Globus pallidus (tissue), 1 donor: ENCODE data around the gene MRPL20.
A peak's percentile ranks its signal among the peaks of the same experiment; 100 is the strongest.
"Not testable (repeated sequence)": the region's sequence is repeated elsewhere in the genome, so short reads cannot be mapped to it uniquely, and the experiment has no call there.

Source experiments
- DNase-seq: peaks from one replicate; pipeline ENCODE4 v3.0.0-alpha.2; 2015; ENCODE audit warnings: low spot score

Gene MRPL20

DNA sequence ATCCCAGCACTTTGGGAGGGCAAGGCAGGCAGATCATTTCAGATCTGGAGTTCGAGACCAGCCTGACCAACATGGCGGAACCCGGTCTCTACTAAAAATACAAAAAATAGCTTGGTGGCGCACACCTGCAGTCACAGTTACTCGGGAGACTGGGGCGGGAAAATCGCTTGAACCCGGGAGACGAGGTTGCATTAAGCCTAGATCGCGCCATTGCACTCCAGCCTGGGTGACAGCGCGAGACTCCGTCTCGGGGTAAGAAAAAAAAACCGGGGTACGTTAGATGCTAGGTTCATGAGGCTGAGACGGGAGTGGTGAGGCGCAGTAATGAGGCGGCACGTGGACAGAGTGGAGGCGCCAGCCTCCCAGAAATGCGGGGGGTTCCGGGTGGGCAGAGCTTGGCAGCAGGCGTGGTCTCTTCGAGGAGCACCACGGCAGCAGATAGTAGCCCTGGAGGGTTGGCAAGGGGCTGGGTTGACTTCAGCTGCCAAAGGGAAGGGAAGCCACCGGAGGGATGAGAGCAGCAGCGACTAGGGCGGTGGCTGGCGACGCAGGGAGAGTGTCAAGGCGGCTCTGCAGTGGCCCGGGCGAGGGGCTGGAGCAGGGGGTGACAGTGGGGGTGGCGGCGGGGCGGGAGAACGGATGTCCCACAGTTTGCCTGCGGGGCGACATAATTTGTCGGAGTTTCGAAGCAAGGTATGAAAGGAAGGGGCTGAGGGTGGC lies 832 bp downstream of the MRPL20 start:
- no peak for DNase-seq

DNA sequence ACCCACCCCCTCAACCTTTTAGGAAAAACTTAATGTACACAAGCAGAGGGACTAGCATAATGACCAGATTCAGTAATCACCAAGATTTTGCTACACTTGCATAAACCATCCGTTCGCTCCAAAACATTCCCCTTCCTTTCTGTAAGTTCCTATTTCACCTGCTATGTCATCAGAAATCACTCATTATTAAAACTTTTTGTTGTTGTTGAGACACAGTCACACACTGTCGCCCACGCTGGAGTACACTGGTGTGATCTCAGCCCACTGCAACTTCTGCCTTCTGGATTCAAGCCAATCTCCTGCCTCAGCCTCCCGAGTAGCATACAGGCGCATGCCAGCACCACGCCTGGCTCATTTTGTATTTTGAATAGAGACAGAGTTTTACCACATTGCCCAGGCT lies 3.4 kb downstream of the MRPL20 start:
- DNase-seq, result no peak

DNA sequence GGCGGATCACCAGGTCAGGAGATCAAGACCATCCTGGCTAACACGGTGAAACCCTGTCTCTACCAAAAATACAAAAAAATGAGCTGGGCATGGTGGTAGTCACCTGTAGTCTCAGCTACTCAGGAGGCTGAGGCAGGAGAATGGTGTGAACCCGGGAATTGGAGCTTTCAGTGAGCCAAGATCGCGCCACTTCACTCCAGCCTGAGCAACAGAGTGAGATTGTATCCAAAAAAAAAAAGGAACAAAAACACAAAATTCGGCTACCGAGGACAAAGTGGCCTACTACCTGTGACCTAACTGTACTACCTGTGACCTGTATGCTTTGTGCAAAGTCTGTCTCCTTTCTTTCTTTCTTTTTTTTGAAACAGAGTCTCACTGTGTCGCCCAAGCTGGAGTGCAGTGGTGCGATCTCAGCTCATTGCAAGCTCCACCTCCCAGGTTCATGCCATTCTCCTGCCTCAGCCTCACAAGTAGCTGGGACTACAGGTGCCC lies 4.1 kb downstream of the MRPL20 start:
- not testable (repeated sequence) for DNase-seq

DNA sequence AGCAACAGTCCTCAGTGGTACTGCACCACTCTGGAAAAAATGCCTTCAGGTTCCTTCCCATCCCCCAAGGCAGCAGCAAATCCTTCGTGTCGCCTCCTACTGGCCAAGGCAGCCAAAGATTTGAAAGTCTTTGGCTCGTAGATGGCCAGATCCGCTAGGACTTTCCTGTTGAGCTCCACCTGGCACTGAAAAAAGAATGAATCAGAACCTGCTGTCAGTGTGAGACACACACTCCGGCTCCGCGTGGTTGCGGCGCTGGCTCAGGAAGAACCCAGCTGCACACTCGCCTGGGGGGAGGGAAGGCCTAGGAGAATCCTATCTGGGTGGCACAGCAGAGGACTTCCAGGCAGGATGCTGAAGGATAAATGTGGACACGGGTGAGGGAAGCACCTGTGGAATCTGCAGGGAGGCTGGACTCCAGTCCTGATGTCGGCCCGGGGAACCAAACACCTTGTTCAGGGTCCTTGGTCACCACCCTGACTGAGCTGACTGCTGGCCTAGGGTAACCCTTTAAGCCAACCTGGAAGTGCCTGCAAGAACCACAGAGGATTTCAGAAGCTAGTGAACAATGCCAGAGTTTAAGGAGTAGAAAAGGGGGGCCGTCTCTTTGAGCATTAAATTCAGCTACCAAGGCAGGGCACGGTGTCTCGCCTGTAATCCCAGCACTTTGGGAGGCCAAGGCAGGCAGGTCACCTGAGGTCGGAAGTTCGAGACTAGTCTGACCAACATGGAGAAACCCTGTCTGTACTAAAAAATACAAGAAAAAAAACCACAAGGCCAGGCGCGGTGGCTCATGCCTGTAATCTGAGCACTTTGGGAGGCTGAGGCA lies 4.8 kb downstream of the MRPL20 start:
- DNase-seq, result no peak

DNA sequence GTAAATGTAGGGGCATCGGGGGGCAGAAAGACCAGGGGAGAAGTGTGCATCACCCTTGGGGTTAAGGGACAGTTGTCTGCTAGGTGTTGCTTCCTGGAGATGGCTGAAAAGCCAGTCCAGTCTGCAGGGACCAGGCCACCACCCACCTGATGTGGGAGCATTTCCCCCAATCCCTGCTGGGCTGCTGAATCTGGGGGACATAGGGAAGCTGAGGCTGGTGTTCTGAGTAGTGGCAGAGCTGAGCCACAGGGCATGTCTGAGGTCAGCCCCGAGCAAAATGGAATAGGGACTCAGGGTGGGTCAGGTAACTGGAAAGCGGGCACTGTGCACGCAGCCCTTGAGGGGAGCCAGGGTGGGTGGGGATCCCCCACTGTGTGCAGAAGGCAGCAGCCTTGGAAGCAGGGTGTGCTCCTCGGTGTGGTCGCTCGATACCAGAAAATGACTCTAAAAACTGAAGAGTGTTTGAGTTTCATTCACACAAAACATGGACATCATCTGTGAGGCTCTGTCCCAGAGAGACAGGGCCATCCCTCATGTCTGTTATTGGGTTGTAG lies 5.6 kb downstream of the MRPL20 start:
- DNase-seq, result no peak

DNA sequence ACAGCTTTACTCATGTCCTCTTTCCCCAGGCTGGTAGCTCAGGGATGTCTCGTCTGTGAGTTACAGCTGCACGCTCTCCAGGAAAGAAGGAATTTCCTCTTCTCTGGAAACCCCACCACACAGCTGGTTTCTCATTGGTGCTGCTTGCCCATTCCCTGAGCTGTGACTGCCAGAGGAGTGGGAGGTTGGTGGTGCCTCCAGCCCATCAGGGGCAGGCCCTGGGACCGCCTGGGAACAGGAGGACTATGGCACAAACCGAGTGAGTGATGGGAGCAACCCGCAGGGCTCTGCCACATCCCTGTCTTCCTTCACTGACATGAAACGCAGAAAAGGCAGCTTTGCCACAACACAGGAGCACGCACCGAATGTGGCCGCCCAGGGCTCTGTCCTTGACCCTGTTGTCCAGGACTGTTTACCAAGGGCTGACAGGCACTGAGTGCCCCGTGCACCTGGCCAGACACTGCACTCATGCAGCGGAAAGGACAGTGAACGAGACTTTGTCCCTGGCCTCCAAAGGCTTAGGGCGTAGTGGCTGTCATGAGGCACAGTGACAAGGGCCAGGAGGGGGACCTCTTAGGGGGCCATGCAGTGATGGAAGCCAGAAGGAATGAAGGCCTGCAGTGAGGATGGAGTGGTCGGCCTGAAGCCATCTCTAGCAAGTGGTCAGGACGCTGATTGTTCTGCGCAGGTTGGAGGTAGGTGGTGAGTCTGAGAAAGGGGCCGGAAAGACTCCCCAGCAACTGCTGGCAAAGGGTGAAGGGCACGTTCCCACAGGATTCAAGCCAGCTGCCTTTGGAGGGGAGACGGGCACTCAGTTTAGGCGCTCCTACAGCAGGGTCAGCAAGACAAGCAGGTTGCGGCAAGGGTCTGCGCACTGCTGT lies 6.3 kb downstream of the MRPL20 start:
- no peak for DNase-seq

DNA sequence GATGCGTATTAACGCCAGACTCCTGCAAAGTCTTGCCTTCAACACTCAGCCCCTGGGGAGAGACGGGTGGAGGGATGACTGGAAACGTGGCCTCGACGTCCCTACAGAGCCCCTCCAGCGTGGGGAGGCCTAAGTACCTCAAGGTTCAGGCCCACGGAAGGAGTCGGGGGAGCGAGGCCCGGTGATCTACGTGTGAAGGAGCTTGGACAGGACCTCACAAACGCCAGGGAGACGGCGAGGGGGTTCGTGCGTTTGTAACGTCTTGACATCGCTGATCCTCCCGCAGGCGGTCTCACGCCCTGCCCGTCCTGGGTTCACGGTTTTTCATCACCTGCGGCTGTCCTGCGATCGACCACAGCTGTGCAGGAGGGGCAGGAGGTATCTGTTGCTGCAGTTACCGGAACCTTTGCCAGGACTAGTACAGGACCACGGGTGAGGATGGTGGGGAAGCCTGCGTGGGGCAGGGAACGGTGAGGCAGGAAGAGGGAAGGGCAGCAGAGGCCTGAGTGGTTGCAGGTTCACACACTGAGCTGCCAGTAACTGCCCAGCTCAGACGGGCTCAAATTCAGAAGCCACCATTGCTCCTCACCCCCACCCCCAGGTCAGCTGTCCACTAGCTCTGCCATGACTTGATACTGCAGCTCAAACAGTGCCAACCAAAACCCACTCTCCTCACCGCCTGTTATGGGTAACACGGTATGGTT lies 7.1 kb downstream of the MRPL20 start:
- no peak for DNase-seq

DNA sequence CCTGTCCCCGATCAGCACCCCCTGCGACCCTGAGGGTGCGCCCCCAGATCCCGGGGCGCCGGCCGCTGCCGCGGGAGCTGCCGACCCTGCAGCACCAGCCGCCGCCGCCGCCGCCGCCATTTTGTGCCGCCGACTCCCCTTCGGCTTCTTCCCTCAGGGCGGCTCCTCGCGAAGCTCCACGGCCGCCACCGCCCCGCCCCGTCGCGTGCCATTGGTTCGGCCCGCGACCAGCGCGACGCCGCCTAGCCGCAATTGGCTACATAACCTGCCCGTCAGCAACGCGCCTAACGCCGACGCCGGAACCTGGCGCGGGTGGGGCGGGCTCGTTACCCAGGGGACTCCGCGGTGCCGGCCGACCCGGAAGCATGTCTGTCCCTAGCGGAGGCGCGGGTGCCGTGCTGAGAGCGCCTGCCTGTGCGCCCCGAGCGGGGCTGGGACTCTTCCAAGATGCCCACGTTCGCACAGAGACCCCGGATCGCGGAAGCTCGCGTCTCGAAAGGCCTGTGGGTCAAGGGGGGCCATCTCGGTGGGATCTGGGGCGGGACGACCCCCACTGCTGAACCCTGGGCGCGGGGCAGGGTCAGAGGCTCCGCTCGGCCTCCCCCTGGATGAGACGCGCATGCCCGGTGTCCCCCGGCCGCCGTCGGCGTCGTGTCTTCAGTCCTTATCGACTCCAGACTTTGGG lies 7.8 kb downstream of the MRPL20 start, which contains the start of gene CCNL2:
CCNL2 (minus strand) TSS at position 149 of the 685 bp plus-strand sequence; CDS start at position 120, 29 bp downstream.
- peak; percentile 95 for DNase-seq

DNA sequence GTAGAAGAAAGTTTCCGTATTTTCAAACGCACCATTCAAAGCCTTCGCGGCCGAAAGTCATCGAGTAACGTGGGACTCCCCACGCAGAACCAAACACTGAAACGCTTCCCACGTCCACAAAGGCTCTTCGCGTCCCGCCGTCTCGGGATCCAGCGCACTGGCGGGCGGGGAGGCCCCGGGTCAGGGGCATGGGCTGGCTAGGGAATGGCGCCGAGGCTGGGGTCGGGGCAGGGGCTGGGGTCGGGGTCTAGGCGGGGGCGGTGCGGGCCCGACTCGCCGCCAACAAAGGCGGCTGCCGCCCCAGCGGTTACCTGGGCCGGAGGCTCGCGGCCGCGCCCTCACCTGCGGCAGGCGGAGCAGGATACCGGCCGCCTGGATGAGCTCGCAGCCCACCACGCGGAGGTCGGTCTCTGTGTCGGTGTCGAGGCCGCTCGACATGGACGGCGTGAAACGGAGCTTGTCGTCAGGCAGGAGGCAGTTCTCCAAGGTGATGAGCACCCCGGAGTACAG lies 8.4 kb downstream of the MRPL20 start:
- no peak for DNase-seq

DNA sequence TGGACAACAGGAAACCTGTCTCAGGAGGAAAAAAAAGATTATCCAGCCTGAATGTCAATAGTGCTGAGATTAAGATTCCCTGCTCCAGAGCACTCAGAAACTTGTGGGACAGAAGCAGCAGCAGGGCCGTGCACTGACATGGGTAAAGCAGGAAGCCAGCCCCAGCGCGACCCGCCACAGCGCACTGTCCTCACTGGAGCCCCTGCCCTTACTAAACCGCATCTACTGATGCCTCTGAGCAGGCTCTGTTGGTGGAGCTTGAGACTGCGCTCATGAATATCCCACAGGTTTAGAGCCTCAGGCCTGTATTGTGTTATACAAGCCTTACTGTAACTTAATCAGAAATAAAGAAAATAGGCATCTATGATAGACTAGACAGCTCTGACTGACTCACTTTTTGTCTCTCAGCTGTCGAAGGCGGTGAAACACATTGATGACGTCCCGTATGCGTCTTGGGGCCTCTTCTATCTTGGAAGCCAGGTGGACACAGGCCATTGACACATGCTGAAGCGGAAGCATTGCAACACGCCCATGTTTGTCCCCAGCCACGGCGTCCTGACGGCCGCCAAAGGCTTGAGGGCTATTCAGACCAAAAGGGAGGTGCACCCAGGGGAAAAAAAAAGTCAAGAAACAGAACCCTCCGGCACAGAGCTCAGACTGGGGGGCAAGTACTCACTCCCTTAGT lies 9.1 kb downstream of the MRPL20 start:
- no peak for DNase-seq

DNA sequence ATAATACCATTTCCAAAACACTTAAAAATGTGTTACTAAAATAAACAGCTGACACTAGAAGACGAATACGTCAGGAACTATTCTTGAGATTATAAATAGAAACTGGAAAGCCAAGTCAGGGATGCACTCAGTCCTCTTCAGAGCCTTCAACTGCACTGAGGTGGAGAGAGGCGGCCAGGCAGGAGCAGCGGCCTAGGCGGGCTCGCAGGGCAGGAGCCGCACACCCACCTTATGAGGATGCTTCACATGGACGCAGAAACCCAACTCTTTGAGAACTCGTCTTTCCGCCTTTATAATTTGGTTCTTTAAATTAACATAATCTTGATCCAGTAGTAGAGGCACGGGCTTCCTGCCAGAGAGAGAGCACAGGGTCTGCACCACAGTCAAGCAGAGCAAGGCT lies 11.9 kb downstream of the MRPL20 start:
- no peak for DNase-seq

DNA sequence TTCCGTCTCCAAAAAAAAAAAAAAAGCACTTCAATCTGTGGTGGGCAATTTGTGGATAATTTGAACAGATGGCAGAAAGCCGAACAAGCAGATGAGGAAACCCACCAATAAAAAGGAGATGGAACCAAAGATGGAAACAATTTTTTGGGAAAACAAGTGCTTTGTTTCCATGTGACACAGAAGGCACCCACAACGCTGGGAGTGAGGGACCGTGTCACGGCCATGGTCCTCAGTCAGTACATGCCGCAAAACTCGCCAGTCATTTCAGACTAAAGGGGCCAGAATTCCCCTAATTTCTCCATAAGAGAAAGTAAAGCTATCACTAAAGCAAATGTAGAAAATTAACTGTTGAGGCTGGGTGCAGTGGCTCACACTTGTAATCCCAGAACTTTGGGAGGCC lies 13.0 kb downstream of the MRPL20 start:
- DNase-seq, result no peak

DNA sequence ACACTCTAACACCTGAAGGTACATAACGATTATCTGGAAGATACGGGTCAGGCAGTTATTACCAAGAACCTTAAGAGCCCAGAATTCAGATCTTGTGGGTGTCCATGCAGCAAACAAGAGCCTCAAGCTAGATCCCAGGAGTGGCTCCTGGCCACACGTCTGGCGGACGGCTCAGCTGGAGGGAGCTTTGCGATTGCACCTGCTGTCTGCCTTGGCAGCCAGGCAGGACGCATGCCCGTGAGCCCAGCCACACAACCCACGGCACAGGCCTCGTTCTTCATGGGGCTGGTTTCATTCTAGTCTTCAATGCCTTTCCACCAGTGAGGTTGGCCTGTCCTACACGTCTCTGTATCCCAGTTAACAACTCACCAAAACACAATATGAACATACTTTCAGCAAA lies 13.7 kb downstream of the MRPL20 start:
- DNase-seq, result no peak

DNA sequence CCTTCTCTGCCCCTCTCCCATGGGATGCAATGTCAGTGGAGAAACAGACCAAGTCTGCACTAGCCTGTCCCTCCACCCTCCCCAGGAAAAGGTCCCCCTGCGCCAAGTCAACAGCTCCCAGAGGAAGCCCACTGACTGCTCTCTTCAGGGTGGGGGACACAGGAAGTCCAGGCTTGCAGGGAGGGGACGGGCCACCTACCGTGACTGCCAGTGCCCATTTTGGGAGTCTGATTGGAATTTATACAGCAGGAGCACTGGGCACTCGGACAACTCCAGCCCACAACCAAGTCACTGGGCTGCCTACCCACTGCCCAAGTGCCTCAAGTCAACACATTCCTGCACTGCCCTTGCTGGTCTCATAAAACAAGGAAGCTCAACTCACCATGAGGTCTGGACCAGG lies 14.1 kb downstream of the MRPL20 start:
- no peak for DNase-seq

DNA sequence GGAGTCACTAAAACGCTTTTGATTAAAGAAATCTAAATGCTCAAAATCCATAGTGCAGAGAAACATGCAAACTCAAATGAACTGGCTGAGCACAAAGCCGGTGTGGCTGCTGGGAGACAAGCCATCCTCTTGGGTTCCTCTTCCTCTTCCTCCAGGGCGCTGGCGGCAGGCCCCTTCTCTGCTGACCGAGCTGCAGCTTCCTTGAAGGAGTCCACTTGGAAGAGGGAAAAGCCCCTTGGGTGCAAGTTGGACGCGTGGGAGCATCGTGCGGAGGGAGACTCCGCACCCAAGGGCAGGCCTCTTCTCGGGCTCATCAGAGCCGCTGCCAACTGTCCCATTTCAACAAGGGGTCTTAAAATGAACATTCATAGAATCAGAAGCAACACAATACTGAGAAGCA lies 15.9 kb downstream of the MRPL20 start:
- no peak for DNase-seq

DNA sequence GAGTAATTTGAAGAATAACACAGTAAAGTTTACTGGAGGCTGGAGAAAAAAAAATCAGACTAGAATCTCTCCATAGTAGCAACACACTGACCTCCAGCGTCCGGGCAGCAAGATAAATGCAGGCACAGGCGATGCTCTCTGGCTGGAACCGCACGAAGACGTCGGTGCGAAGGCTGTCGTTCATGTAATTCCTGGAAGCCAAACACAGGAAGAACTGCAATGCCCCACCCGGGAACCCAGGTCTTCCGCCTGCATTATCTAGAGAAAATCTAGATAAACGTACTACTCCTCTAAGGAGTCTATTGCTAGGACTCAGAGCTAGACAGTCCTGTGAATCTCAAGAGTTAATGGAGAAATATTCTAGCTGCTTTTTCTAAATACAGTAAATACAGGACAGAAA lies 16.4 kb downstream of the MRPL20 start:
- DNase-seq, result no peak

DNA sequence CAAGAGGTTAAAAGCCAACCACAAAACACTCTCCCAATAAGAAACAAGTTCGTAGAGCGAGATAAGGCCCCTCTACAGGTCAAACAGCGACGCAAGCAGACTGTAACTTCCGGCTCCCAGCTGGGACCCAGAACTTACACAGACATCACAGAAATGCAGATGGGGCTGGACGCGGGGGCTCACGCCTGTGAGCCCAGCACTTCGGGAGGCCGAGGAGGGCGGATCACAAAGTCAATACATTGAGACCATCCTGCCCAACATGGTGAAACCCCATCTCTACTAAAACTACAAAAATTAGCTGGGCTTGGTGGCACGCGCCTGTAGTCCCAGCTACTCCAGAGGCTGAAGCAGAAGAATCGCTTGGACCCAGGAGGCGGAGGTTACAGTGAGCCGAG lies 19.0 kb downstream of the MRPL20 start:
- DNase-seq, result no peak

DNA sequence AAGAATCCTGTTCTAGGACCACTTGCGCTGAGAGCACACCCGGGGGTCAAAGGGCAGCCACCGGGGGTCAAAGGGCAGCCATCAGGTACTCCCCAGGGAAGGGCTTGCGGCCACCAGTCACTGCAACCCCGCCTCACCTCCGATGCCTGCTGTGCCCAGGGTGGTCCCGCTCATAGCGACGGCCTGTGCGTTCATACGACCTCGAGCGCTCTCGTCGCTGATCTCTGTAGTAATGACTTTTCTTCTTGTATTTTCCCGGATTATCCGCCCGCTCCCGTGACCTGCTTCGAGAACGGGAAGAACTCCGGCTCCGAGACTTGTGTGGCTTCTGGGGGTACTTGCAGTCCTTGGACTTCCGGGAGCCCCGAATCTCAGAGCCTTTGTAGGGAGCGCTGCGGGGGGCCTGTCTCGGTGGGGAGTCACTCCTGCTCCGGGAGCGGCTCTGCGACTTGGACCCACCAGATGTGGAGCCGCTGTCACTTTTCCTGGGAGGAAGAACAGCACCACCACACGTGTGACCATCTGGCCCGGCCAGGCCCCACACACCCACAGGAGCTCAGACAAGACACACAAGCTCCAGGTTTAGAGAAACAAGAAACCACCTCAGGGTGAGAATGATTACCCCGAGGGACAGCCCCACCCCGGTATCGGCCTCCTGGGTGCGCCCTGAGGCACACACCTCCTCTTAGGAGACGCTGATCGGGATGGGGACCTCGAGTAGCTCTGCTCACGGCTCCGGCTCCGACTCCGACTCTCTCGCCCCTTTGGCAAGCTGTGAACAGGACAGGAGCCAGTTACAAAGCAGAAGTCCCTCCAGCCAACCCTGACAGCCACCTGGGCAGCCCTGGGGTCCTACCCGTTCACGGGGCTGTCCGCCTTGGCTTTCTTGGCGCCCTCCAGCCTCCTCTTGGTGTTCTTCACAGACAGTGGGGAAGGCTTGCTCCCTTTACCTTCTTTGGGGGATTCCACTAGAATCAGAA lies 19.7 kb downstream of the MRPL20 start:
- no peak for DNase-seq

DNA sequence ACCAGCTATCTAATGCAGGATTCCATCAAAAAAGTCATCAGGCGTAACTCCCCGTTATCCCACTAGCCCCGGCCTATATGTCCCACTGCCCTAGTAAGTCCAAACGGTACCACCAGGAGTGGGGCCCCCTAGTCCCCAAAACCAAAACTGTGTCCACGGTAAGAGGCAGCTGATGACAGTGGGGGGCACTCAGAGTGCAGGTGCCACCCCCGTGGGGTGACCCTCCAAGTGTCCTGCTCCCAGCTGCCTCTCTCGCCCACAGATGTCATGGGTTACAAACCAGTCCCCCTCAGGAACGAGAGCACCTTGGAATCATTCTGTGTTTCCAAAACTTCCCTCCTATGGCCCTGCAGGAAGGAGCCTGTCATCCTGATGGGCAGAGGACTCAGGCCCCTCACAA lies 21.2 kb downstream of the MRPL20 start:
- no peak for DNase-seq
